HG02938 (cell line): ENCODE results near the gene PLAA.

Experiments
- ATAC-seq: cut with Tn5 transposase; IDR thresholded peaks from one replicate; pipeline ENCODE4 v1.9.1; 2021; ENCODE audit warnings: mild to moderate bottlenecking, moderate library complexity; ENCODE audit not compliant: unreplicated experiment

Gene PLAA

GRCh38 chr9:26946753-26947727, at the start of gene PLAA:
TSS of gene PLAA (minus strand) at chr9:26947242. CDS start at chr9:26947045, 197 bp downstream.
- ATAC-seq, result peak; percentile 98

DNA sequence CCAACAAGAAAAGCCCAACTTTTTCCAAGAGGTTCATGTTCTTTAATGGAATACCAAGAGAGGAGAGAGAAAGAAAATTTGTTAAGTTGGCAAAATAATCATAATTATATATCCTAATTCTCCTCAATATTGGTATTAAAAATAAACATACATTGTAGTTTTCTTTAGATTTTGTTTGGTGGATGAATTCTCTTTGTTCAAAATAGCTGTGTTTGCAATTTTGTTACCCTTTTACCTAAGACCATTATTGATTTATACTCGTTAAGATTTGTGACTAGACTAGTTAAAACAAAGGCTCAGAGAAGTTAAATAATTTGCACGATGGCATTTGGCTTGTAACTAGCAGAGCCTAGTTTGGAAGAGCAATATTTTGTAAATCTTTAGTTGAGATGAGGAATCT, 48.8 kb upstream of the PLAA start:
- no peak for ATAC-seq

DNA sequence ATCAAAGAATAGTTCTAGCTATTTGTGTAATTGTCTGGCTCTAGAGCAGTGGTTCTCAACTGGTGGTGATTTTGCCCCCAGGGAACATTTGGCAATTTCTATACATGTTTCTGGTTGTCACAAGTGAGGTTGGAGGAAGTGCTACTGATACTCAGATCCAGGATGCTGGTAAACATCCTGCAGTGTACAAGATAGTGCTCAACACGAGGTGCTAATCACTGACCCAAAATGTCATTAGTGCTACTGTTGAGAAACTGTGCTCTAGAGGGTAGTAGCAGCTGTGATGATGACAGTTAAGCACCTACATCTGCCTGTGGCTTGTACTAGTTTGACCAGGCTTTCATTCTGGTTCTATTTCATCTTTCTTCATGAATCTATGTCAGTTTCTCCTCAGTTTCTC, 36.3 kb upstream of the PLAA start:
- ATAC-seq, result peak; percentile 89

DNA sequence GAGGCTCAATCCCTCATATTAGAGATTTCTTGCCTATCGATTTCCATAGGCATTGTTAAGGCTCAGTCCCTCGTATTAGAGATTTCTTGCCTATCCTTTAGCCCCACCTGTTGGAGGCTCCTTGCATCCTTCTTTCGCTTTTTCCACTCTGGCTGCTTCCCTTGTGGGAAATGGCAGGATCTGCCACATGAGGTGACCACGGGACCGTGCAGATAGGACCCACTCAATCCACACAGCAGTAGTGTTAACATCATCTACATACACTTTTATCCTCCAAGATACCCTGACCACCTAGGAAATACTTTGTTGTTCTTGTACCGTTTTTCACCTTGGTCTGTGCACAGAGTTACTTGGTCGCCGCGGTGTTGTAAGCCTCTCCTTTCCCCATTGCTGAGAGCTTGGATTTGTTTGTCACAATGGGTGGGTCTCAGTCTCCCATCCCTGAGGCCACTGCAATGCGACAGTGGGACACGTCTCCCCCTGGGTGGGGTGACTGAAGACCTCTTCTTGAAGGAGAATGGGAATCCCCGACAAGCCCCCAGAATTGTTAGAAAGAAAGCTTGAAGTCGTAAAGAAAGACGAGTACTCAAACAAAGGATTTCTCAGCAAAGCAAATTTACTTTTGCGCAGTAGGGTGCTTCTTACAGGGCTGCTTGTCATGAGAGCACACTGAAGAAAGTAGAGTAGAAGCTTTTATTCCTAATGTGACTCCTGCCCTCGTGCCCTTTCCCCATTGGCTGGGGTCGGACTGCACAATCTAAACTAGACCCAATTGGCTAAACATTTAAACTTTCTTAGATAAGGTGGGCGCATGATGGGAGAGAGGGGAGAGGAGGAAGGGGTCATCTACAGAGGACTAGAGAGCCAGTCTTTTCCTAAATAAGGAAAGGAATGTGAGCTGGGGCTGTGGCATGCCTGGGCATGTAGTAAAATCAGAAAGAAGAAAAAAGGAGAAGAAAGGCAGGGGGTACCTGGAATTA, 29.0 kb upstream of the PLAA start:
- ATAC-seq, result no peak

GRCh38 chr9:26974927-26975326, 27.9 kb upstream of the PLAA start:
- no peak for ATAC-seq

DNA sequence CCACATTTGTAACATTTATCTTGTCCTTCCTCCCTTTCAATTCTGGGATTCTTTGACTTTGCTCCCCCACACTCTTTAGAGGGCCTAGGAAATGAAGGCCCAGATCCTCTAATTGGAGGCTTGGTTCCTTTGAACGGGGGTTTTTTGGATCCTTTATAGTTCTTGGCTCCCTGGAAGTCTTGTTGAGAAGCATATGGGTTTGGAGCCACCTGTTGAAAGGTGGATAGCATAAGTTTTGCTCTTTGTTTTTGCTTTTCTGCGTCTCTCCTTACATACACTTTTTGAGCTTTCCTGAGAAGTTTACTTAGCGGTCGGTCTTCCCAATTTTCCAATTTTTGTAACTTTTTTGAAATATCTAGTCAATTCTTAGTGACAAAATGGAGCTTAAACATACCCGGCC, 26.9 kb upstream of the PLAA start:
- no peak for ATAC-seq

DNA sequence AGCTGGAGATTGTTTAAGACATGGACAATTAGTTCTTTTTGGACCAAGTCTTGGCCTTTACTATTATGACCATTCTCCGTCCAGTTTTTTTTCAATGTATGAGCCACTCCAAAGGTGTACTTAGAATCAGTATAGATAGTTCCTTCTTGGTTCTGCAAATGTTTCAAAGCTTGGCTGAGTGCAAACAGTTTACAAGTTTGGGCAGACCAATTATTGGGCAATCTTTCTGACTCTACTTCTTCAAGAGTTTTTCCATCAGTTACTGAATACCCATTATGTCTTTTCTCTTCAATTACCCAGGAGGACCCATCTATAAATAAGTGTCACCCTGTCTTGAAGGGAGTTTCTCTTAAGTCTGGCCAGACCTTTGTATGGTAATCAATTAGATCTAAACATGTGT, 24.7 kb upstream of the PLAA start:
- ATAC-seq, result no peak

- ATAC-seq, result no peak
Observed at GRCh38 chr9:26956860-26957233, 9.8 kb upstream of the PLAA start.

GRCh38 chr9:26955921-26956859, 9.1 kb upstream of the PLAA start, which contains the start of gene IFT74:
TSS of gene IFT74 (plus strand) at chr9:26956412. CDS start at chr9:26961968, 5,556 bp downstream.
- ATAC-seq, result peak; percentile 98

GRCh38 chr9:26955222-26955903, 8.3 kb upstream of the PLAA start:
- ATAC-seq, result no peak

GRCh38 chr9:26954050-26954508, 7.0 kb upstream of the PLAA start:
- ATAC-seq, result no peak

GRCh38 chr9:26951794-26952193, 4.8 kb upstream of the PLAA start:
- no peak for ATAC-seq

GRCh38 chr9:26950521-26950920, 3.5 kb upstream of the PLAA start:
- ATAC-seq, result no peak

- no peak for ATAC-seq
Observed at GRCh38 chr9:26949637-26950069, 2.6 kb upstream of the PLAA start.

DNA sequence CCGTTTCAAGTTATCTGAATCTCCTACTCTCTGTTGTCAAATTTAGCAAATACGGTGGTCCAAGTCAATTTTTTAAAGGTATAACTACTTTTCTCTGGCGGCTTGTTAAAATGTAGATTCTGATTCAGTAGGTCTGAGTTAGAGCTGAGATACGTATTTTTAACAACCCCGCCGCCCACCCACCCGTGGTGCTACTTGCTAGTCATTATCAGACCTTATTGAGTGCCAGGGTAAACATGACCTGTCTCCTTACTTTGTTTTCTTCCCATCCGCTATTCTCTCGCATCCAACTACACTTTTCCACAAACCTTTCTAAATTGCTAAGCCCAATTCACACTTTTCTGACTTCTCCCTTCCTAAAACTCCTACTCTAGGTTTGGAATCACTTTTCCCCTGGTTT, 694 bp upstream of the PLAA start:
- ATAC-seq, result no peak

- ATAC-seq, result no peak
Observed at GRCh38 chr9:26945591-26945990, 1.5 kb downstream of the PLAA start.

GRCh38 chr9:26940779-26941178, 6.3 kb downstream of the PLAA start:
- no peak for ATAC-seq

GRCh38 chr9:26939955-26940711, 6.9 kb downstream of the PLAA start:
- no peak for ATAC-seq
